ENCODE measurements around the gene SMCO4.

GRCh38 chr11:93498641-93499040, 44.5 kb downstream of the SMCO4 start:
- TF ChIP-seq CTCF (IDR thresholded peaks at IDR 0.05) (no peak), EZH2 (IDR thresholded peaks at IDR 0.05; ENCODE audit: borderline replicate concordance, insufficient read depth, low read depth, low read length, poor library complexity, severe bottlenecking) (no peak)
